GM21381 (cell line): ENCODE measurements around the gene SFTPA1.
"Not testable (repeated sequence)": the region's sequence is repeated elsewhere in the genome, so short reads cannot be mapped to it uniquely, and the experiment has no call there.

Source experiments
- ATAC-seq: cut with Tn5 transposase; IDR thresholded peaks from one replicate; pipeline ENCODE4 v1.9.1; 2021; ENCODE audit warnings: mild to moderate bottlenecking, moderate library complexity; ENCODE audit not compliant: unreplicated experiment

SFTPA1 gene

GRCh38 chr10:79608505-79609375, 2.0 kb upstream of the SFTPA1 start:
- no peak for ATAC-seq

- not testable (repeated sequence) for ATAC-seq
Measured at GRCh38 chr10:79611193-79611976, 646 bp downstream of the SFTPA1 start.

- ATAC-seq = no peak
Measured at GRCh38 chr10:79615577-79615976, 4.8 kb downstream of the SFTPA1 start.

GRCh38 chr10:79616164-79616563, 5.4 kb downstream of the SFTPA1 start:
- ATAC-seq = no peak

- not testable (repeated sequence) for ATAC-seq
Measured at GRCh38 chr10:79623663-79624062, 12.9 kb downstream of the SFTPA1 start.

- no peak for ATAC-seq
Measured at GRCh38 chr10:79627075-79627474, 16.3 kb downstream of the SFTPA1 start.

- ATAC-seq = no peak
Measured at GRCh38 chr10:79628083-79628482, 17.3 kb downstream of the SFTPA1 start.

GRCh38 chr10:79628988-79629954, 18.5 kb downstream of the SFTPA1 start:
- ATAC-seq = no peak

- ATAC-seq = no peak
Measured at GRCh38 chr10:79629955-79630327, 19.2 kb downstream of the SFTPA1 start.

- not testable (repeated sequence) for ATAC-seq
Measured at GRCh38 chr10:79636654-79637199, 26.0 kb downstream of the SFTPA1 start.

GRCh38 chr10:79638318-79638717, 27.6 kb downstream of the SFTPA1 start:
- ATAC-seq = no peak

GRCh38 chr10:79652695-79653094, 42.0 kb downstream of the SFTPA1 start:
- ATAC-seq = not testable (repeated sequence)

GRCh38 chr10:79663287-79663686, 52.5 kb downstream of the SFTPA1 start:
- ATAC-seq = not testable (repeated sequence)

GRCh38 chr10:79664686-79665085, 53.9 kb downstream of the SFTPA1 start:
- ATAC-seq = not testable (repeated sequence)
